DND-41 (cell line): ENCODE data around the gene HDAC8.

ENCODE experiments used
- ATAC-seq: fragments of 200-7000 bp; cut with Tn5 transposase; 3 replicates; pipeline ENCODE4 v1.9.1; 2021; ENCODE audit warnings: low read depth; ENCODE audit not compliant: insufficient read depth
- DNase-seq: peaks from one replicate; pipeline ENCODE4 v3.0.0-alpha.2; 2020
- H2AFZ ChIP-seq: 2 replicates; pipeline ENCODE4 v1.6.0; 2012; ENCODE audit warnings: low read depth, low read length
- H3K27ac ChIP-seq: 2 replicates; pipeline ENCODE4 v1.5.1; 2012; ENCODE audit warnings: low read length, inconsistent platforms
- H3K27me3 ChIP-seq: fragments of 200-600 bp; sonication (generic); 2 replicates; pipeline ENCODE4 v1.6.0; 2012; ENCODE audit warnings: low read length, mild to moderate bottlenecking, inconsistent platforms; ENCODE audit not compliant: insufficient read depth, poor library complexity
- H3K36me3 ChIP-seq: 2 replicates; pipeline ENCODE4 v1.5.1; 2012; ENCODE audit warnings: low read length, inconsistent platforms; ENCODE audit not compliant: insufficient read depth
- H3K4me1 ChIP-seq: 2 replicates; pipeline ENCODE4 v1.5.1; 2012; ENCODE audit warnings: mild to moderate bottlenecking, low read length; ENCODE audit not compliant: insufficient read depth
- H3K4me2 ChIP-seq: 2 replicates; pipeline ENCODE4 v1.6.0; 2012; ENCODE audit warnings: mild to moderate bottlenecking, moderate library complexity, low read length, inconsistent platforms; ENCODE audit not compliant: insufficient read depth
- H3K4me3 ChIP-seq, 2 experiments: fragments of 200-600 bp in 1 of 2; shearing (Covaris generic) in 1 of 2; 2 replicates each; pipeline ENCODE4 v1.5.1; 2012 to 2016; ENCODE audit warnings: inconsistent platforms in 2 of 2, low read length in 2 of 2, mild to moderate bottlenecking in 2 of 2, low read depth in 1 of 2, moderate library complexity in 1 of 2
- H3K79me2 ChIP-seq: 2 replicates; pipeline ENCODE4 v1.6.0; 2012; ENCODE audit warnings: low read length, inconsistent platforms; ENCODE audit not compliant: insufficient read depth
- H3K9ac ChIP-seq: 2 replicates; pipeline ENCODE4 v1.6.0; 2012; ENCODE audit warnings: low read depth, mild to moderate bottlenecking, inconsistent platforms, low read length, moderate library complexity
- H3K9me3 ChIP-seq: 2 replicates; pipeline ENCODE4 v1.5.1; 2012; ENCODE audit warnings: low read length, moderate library complexity, mild to moderate bottlenecking, inconsistent platforms; ENCODE audit not compliant: insufficient read depth, severe bottlenecking
- H4K20me1 ChIP-seq: 2 replicates; pipeline ENCODE4 v1.6.0; 2012; ENCODE audit warnings: low read length; ENCODE audit not compliant: insufficient read depth
- CTCF ChIP-seq: IDR thresholded peaks from 2 replicates; pipeline ENCODE4 v1.5.1; 2012; ENCODE audit warnings: borderline replicate concordance, low read length, moderate library complexity, mild to moderate bottlenecking; ENCODE audit not compliant: poor library complexity, severe bottlenecking; ENCODE audit errors: extremely low read depth
- EZH2 ChIP-seq: IDR thresholded peaks from 3 replicates; pipeline ENCODE4 v1.6.1; 2012; ENCODE audit warnings: borderline replicate concordance, low read depth, mild to moderate bottlenecking, moderate library complexity, low read length, inconsistent platforms; ENCODE audit not compliant: severe bottlenecking

The HDAC8 gene

GRCh38 chrX:72468607-72469006 is 104.0 kb downstream of the HDAC8 start:
- H4K20me1 ChIP-seq, result no peaks in the 10 kb centered on the region
- no peaks in the 10 kb centered on the region for H3K9me3 ChIP-seq
- H3K4me1 ChIP-seq, result no peaks in the 10 kb centered on the region
- no peaks in the 10 kb centered on the region for H3K27me3 ChIP-seq
- no peak overlapping the region for H3K9ac ChIP-seq
- DNase-seq, result no peak
- no peaks in the 10 kb centered on the region for H3K79me2 ChIP-seq
- no peak for TF ChIP-seq CTCF
- no peak for TF ChIP-seq EZH2
- no peak overlapping the region for H2AFZ ChIP-seq
- H3K4me2 ChIP-seq, result no peak overlapping the region
- no peak overlapping the region for H3K27ac ChIP-seq
- H3K36me3 ChIP-seq, result peaks cover 4% of the 10 kb centered on the region; the same call in 1 of the 2 replicates
- no peak overlapping the region for H3K4me3 ChIP-seq
- no peak for ATAC-seq

GRCh38 chrX:72467135-72467534 is 105.5 kb downstream of the HDAC8 start:
- no peak for TF ChIP-seq CTCF
- TF ChIP-seq EZH2, result no peak
- Histone ChIP-seq H3K4me2 (no peak overlapping the region), H3K79me2 (no peaks in the 10 kb centered on the region), H3K9me3 (no peaks in the 10 kb centered on the region), H3K27me3 (no peaks in the 10 kb centered on the region), H3K36me3 (peaks cover 4% of the 10 kb centered on the region; the same call in 1 of the 2 replicates), H3K4me3 (no peak overlapping the region), H3K9ac (no peak overlapping the region), H2AFZ (no peak overlapping the region), H3K27ac (no peak overlapping the region), H3K4me1 (no peaks in the 10 kb centered on the region), H4K20me1 (no peaks in the 10 kb centered on the region)
- DNase-seq (no peak), ATAC-seq (no peak)

- ATAC-seq (no peak), DNase-seq (no peak)
- Histone ChIP-seq H3K36me3 (peaks cover 9% of the 10 kb centered on the region; the same call in 1 of the 2 replicates), H3K9me3 (no peaks in the 10 kb centered on the region), H3K4me3 (no peak overlapping the region), H3K4me2 (no peak overlapping the region), H3K79me2 (no peaks in the 10 kb centered on the region), H3K27ac (no peak overlapping the region), H3K27me3 (no peaks in the 10 kb centered on the region), H2AFZ (no peak overlapping the region), H3K4me1 (no peaks in the 10 kb centered on the region), H4K20me1 (no peaks in the 10 kb centered on the region), H3K9ac (no peak overlapping the region)
- TF ChIP-seq EZH2, result no peak
- TF ChIP-seq CTCF, result no peak
Measured at GRCh38 chrX:72466493-72466892, 106.2 kb downstream of the HDAC8 start.

- Histone ChIP-seq H3K27me3 (no peaks in the 10 kb centered on the region), H2AFZ (no peak overlapping the region), H3K36me3 (peaks cover 15% of the 10 kb centered on the region; the same call in 1 of the 2 replicates), H3K4me2 (no peak overlapping the region), H3K9me3 (no peaks in the 10 kb centered on the region), H3K79me2 (no peaks in the 10 kb centered on the region), H3K27ac (no peak overlapping the region), H3K4me1 (no peaks in the 10 kb centered on the region), H3K4me3 (no peak overlapping the region), H3K9ac (no peak overlapping the region), H4K20me1 (no peaks in the 10 kb centered on the region)
- no peak for DNase-seq
- no peak for ATAC-seq
- no peak for TF ChIP-seq EZH2
- no peak for TF ChIP-seq CTCF
Measured at GRCh38 chrX:72465889-72466288, 106.8 kb downstream of the HDAC8 start.
